HFF-Myc (cell line): Measurements from ENCODE around the gene SEC24D.

Experiments used
- DNase-seq: peaks from one replicate; pipeline ENCODE4 v3.0.0-alpha.2; 2011; ENCODE audit warnings: low read depth; ENCODE audit errors: extremely low read depth
- H3K4me3 ChIP-seq: replicated peaks from 2 replicates; pipeline ENCODE4 v1.5.1; 2011; ENCODE audit warnings: low read depth, mild to moderate bottlenecking, control low read depth, low read length
- TF ChIP-seq, protein P1 (sequence below): IDR thresholded peaks from 2 replicates; pipeline ENCODE4 v1.5.1; 2012; ENCODE audit warnings: mild to moderate bottlenecking, low read depth, low read length, control low read depth; ENCODE audit errors: missing control alignments

Gene SEC24D

GRCh38 chr4:118858779-118859178, 22.9 kb upstream of the SEC24D start:
- no peak overlapping the region for H3K4me3 ChIP-seq
- no peak for DNase-seq
- TF ChIP-seq, protein P1, sequence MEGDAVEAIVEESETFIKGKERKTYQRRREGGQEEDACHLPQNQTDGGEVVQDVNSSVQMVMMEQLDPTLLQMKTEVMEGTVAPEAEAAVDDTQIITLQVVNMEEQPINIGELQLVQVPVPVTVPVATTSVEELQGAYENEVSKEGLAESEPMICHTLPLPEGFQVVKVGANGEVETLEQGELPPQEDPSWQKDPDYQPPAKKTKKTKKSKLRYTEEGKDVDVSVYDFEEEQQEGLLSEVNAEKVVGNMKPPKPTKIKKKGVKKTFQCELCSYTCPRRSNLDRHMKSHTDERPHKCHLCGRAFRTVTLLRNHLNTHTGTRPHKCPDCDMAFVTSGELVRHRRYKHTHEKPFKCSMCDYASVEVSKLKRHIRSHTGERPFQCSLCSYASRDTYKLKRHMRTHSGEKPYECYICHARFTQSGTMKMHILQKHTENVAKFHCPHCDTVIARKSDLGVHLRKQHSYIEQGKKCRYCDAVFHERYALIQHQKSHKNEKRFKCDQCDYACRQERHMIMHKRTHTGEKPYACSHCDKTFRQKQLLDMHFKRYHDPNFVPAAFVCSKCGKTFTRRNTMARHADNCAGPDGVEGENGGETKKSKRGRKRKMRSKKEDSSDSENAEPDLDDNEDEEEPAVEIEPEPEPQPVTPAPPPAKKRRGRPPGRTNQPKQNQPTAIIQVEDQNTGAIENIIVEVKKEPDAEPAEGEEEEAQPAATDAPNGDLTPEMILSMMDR = no peak

DNA sequence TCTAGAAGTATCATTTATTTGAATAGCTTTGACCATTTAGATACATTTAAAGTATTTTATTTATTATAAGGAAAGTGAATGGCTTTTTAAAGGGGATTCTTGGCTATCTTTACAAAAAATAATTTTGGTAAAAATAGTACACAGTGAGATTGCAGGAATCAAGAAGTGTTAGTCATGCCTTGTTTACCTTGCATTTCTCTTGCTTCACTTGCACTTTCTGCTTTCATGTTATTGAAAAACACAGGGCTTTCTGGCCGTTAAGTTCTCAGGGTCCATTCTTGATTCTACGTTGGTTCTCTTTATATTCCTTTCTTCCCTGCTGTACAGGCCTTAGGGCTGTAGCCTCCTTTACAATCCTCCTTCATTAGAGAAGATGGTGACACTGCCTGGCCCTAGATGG, 21.8 kb upstream of the SEC24D start:
- no peak for DNase-seq
- no peak overlapping the region for H3K4me3 ChIP-seq
- TF ChIP-seq, protein P1 = no peak

DNA sequence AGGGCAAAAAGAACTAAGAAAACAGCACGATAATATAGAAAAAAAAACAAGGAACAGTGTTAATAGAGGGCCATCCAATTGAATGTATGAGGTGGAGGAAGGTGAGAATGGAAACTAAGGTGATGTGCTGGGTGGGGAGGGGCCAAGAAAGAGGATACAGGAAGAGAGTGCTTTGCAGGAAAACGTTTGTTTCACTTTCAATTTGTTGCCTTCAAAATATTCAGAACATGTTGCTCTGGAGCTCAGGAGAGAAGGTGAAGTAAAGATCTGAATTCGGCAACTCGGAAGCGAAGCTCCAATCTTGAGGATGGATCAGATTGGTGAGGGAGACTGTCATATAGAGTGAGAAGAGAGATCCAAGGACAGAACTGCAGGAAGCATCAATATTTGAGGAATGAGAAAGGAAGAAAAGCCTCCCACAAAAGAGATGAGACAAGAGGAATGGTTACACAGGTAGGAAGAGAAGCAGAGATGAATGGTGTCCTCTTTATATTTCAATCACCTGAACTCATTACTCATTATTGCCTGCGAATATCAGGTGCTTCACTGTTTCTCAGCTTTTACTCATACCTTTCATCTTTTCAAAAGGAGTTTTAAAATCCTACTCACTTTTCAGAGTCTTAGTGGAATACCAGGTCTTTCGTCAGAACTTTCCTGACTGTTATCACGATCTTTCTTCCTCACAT, 14.7 kb upstream of the SEC24D start:
- DNase-seq = no peak
- H3K4me3 ChIP-seq = peak overlapping the region; percentile 11; the same call in 1 of the 2 replicates
- TF ChIP-seq, protein P1 = no peak

DNA sequence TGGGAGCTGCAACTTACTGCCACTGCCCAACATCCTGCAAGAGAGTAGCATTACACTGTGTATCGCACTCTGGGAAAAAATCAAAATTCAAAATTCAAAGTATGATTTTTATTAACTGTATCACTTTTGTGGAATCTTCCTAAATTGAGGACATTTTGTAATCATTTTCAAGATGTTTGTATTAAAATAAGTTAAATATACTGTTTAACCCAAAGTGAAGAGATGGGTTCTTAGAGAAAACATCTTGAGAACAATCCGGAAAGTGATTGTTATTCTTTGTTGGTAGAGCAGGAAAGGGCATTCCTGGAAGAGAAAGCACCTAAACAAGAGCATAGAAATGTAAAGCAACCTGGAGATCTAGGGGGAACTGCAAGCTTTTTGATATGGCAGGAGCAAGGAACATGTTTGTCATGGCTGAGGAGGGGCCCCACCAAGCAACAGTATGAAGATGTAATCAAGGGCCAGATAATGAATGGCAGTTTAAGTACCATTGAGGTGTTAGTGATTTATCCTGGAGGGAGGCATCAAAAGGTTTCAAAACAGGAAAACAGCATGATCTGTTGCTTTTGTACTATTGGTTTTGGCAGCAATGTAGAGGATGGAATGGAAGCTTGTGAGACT, 14.1 kb upstream of the SEC24D start:
- DNase-seq = no peak
- TF ChIP-seq, protein P1 = no peak
- H3K4me3 ChIP-seq = no peak overlapping the region

GRCh38 chr4:118848901-118849300, 13.0 kb upstream of the SEC24D start:
- no peak for DNase-seq
- no peak overlapping the region for H3K4me3 ChIP-seq
- TF ChIP-seq, protein P1 = no peak

DNA sequence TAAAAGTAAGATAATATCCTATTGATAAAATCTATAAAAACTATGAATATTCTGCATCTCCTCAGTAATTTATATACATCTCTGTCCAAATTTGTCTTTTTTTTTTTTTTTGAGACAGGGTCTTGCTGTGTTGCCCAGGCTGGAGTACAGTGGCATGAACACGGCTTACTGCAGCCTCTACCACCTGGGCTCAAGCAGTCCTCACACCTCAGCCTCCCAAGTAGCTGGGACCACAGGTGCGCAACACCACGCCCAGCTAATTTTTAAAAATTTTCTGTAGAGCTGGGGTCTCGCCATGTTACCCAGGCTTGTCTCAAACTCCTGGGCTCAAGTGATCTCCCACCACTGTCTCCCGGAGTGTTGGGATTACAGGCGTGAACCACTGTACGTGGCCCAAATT, 12.3 kb upstream of the SEC24D start:
- TF ChIP-seq, protein P1 = no peak
- DNase-seq = no peak

More for the DNA sequence above, 12.3 kb upstream of the SEC24D start:
- H3K4me3 ChIP-seq = no peak overlapping the region
